ENCODE data around the gene GDPD3.
A peak's percentile ranks its signal among the peaks of the same experiment; 100 is the strongest.

The GDPD3 gene

GRCh38 chr16:30084816-30085159, 28.5 kb downstream of the GDPD3 start:
- Mint-ChIP-seq H3K36me3 (peaks cover 15% of the 10 kb centered on the region), H3K27ac (no peak overlapping the region), H3K27me3 (no peaks in the 10 kb centered on the region), H3K9me3 (no peaks in the 10 kb centered on the region), H3K4me3 (no peak overlapping the region), H3K4me1 (peaks cover 12% of the 10 kb centered on the region)
- ATAC-seq (ENCODE audit: low read depth) (no peak), DNase-seq (ENCODE audit: low spot score in 2 of 2) (no peak)

DNA sequence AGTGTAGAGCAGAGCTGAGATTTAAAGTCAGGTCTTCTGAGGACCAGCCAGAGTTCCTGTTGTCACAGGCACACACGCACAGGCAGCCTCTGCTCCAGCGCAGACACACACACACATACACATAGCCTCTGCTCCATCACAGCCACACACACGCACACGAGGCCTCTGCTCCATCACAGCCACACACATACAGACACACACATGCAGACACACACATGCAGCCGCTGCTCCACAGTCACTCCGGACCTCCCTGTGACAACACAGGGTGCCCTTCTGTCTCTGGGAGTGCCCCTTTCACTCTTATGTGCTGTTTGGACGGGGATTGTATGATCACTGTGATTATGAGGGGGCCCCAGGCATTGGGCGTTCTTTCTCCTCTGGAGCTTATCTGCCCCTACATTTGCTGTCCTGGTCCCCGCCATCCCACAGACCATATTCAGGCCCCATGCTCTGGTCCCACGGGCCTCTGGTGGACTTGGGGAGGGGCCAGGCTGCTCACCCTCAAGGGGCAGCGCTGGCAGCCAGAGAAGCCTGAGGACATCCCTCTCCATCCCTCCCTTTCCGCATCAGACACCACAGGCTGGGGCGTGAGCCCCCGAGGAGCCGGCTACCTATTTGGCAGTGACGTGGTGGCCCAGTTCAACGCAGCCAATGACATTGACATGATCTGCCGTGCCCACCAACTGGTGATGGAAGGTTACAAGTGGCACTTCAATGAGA, 29.1 kb downstream of the GDPD3 start:
- Mint-ChIP-seq H3K36me3 (peaks cover 19% of the 10 kb centered on the region), H3K4me1 (peaks cover 12% of the 10 kb centered on the region), H3K27me3 (no peaks in the 10 kb centered on the region), H3K27ac (no peak overlapping the region), H3K4me3 (no peak overlapping the region), H3K9me3 (no peaks in the 10 kb centered on the region)
- DNase-seq (ENCODE audit: low spot score in 2 of 2) (no peak), ATAC-seq (ENCODE audit: low read depth) (no peak)

- peaks cover 12% of the 10 kb centered on the region for H3K4me1 Mint-ChIP-seq
- no peak overlapping the region for H3K4me3 Mint-ChIP-seq
- no peak for DNase-seq (ENCODE audit: low spot score in 2 of 2)
- peaks cover 19% of the 10 kb centered on the region for H3K36me3 Mint-ChIP-seq
- no peaks in the 10 kb centered on the region for H3K9me3 Mint-ChIP-seq
- H3K27me3 Mint-ChIP-seq = no peaks in the 10 kb centered on the region
- no peak overlapping the region for H3K27ac Mint-ChIP-seq
- ATAC-seq (ENCODE audit: low read depth) = no peak
These were observed 29.9 kb downstream of the GDPD3 start for GRCh38 chr16:30083216-30084055.

DNA sequence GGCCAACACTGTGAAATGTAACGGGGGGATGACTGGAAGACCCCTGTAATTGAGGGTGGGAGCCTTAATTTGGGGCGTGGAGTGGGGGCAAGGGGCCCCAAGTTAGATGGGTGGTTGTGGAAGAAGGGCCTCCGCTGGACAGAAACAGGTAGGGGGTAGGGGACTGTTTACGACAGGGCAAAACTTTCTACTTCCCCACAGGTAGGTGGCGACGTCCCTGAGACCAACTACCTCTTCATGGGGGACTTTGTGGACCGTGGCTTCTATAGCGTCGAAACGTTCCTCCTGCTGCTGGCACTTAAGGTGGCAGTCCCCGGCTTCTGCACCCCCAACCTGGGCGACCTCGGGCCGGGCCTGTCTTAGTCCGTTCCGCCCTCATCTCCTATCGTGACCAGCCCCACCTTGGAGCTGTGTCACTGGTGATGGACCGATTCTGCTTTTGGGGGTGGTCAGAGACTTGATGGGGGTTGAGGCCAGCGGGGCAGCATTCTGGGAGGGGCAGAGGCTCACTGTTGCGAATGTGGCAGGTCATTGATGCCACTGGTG, 30.7 kb downstream of the GDPD3 start:
- Mint-ChIP-seq H3K4me1 (peaks cover 17% of the 10 kb centered on the region), H3K27me3 (no peaks in the 10 kb centered on the region), H3K9me3 (no peaks in the 10 kb centered on the region), H3K27ac (no peak overlapping the region), H3K36me3 (peaks cover 19% of the 10 kb centered on the region), H3K4me3 (no peak overlapping the region)
- ATAC-seq (ENCODE audit: low read depth) = no peak
- no peak for DNase-seq (ENCODE audit: low spot score in 2 of 2)

DNA sequence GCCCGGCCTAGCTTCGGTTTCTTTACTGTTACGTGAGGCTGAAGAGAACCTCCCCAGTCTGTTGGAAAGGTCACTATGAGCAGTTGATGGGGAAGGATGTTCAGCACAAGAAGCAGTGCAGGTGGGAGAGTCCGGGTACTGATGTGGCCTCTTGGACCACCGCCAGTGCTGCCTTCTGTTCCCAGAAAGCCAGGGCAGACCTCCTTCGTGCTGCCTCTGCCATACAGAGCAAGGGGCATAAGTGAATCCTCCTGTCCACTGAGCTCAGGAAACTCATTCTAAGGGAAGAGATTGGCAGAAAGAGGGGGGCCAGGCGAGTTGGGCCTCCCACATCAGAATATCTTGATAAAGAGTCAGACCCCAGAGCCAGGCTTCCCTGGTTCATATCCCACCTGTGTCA, 33.9 kb downstream of the GDPD3 start:
- H3K27ac Mint-ChIP-seq = no peak overlapping the region

GRCh38 chr16:30078744-30079143, 34.6 kb downstream of the GDPD3 start:
- Mint-ChIP-seq H3K27ac (no peak overlapping the region), H3K4me3 (no peak overlapping the region), H3K4me1 (peaks cover 22% of the 10 kb centered on the region), H3K27me3 (no peaks in the 10 kb centered on the region), H3K9me3 (no peaks in the 10 kb centered on the region), H3K36me3 (peaks cover 25% of the 10 kb centered on the region)
- ATAC-seq (ENCODE audit: low read depth) (no peak), DNase-seq (ENCODE audit: low spot score in 2 of 2) (no peak)

More for the DNA sequence above, 33.9 kb downstream of the GDPD3 start:
- Mint-ChIP-seq H3K4me3 (no peak overlapping the region), H3K4me1 (peaks cover 22% of the 10 kb centered on the region), H3K27me3 (no peaks in the 10 kb centered on the region), H3K36me3 (peaks cover 25% of the 10 kb centered on the region), H3K9me3 (no peaks in the 10 kb centered on the region)
- DNase-seq (ENCODE audit: low spot score in 2 of 2) (no peak), ATAC-seq (ENCODE audit: low read depth) (no peak)

- Mint-ChIP-seq H3K9me3 (no peaks in the 10 kb centered on the region), H3K27ac (peak overlapping the region; percentile 97), H3K4me3 (peak overlapping the region; percentile 22), H3K4me1 (peaks cover 22% of the 10 kb centered on the region), H3K27me3 (no peaks in the 10 kb centered on the region), H3K36me3 (peaks cover 21% of the 10 kb centered on the region)
- ATAC-seq (ENCODE audit: low read depth) (no peak), DNase-seq (ENCODE audit: low spot score in 2 of 2) (no peak)
These were observed 35.7 kb downstream of the GDPD3 start for GRCh38 chr16:30077656-30078055.

GRCh38 chr16:30076276-30076791, 37.0 kb downstream of the GDPD3 start:
- Mint-ChIP-seq H3K4me1 (peaks cover 22% of the 10 kb centered on the region), H3K27ac (peak overlapping the region; percentile 97), H3K9me3 (no peaks in the 10 kb centered on the region), H3K36me3 (peaks cover 15% of the 10 kb centered on the region), H3K27me3 (no peaks in the 10 kb centered on the region), H3K4me3 (peak overlapping the region; percentile 94)
- peak; percentile 48 for ATAC-seq (ENCODE audit: low read depth)
- DNase-seq (ENCODE audit: low spot score in 2 of 2) = no peak

DNA sequence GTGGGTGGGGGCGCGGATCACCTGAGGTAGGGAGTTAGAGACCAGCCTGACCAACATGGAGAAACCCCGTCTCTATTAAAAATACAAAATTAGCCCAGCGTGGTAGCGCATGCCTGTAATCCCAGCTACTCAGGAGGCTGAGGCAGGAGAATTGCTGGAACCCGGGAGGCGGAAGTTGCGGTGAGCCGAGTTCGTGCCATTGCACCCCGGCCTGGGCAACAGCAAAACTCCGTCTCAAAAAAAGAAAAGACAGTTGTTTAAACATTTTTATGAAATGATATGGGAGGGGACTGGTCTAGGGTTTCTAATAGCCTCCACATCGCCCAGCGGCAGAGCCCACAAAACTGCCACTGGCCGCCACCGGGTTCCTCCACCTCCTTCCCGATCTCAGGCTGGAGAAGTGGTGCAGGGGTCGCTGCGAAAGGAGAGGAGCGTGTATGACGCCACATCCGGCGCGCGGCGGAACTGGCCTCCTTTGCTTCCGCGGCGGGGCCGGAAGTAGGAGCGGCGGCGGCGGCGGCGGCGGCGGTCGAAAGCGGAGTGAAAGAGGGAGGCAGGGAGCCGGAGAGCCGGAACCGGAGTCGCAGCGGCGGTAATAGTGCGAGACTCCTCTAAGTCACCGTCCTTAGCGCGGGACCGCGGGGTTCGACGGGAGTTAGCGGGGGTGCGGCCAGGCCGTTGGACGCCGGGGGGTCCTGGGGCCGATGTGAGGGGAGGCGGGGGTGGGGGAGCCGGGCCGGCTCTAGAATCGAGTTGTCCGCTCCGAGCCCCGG, 37.6 kb downstream of the GDPD3 start, which contains the start of gene PPP4C:
TSS of gene PPP4C (plus strand) at position 492 of the 773 bp plus-strand sequence. CDS start 384 bp downstream, outside the sequence.
- H3K36me3 Mint-ChIP-seq = peaks cover 13% of the 10 kb centered on the region
- peaks cover 22% of the 10 kb centered on the region for H3K4me1 Mint-ChIP-seq
- ATAC-seq (ENCODE audit: low read depth) (peak; percentile 94), DNase-seq (ENCODE audit: low spot score in 2 of 2) (peak; percentile 79 to 86)
- H3K9me3 Mint-ChIP-seq = no peaks in the 10 kb centered on the region
- H3K27me3 Mint-ChIP-seq = no peaks in the 10 kb centered on the region
- H3K27ac Mint-ChIP-seq = peak within 1 kb of the TSS; percentile 97
- H3K4me3 Mint-ChIP-seq = peak within 1 kb of the TSS; percentile 94

DNA sequence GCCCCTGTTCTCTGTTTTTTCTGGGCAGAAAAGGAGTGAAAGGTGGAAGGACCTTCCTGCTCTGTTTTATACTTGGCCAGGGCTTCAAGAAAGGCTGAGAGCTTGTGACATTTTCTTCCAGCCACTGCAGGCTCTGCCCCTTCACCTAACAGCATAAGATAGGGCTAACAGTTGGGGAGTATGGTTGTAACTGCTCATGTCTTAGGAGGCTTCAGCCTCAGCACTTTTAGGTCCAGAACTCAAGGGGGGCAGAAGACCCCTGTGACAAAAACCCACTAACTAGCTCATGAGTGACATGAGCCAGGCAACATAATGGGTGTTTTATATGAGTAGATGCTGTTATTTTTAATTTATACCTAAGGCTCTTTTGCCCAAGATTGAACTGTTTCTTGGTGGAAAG, 42.8 kb downstream of the GDPD3 start:
- DNase-seq (ENCODE audit: low spot score in 2 of 2) (no peak), ATAC-seq (ENCODE audit: low read depth) (no peak)
- Mint-ChIP-seq H3K27ac (no peak overlapping the region), H3K9me3 (no peaks in the 10 kb centered on the region), H3K36me3 (peaks cover 21% of the 10 kb centered on the region), H3K4me3 (no peak overlapping the region), H3K27me3 (no peaks in the 10 kb centered on the region), H3K4me1 (peaks cover 22% of the 10 kb centered on the region)

GRCh38 chr16:30069611-30070462, 43.5 kb downstream of the GDPD3 start:
- H3K4me3 Mint-ChIP-seq = no peak overlapping the region
- ATAC-seq (ENCODE audit: low read depth) = no peak
- H3K36me3 Mint-ChIP-seq = peaks cover 21% of the 10 kb centered on the region

DNA sequence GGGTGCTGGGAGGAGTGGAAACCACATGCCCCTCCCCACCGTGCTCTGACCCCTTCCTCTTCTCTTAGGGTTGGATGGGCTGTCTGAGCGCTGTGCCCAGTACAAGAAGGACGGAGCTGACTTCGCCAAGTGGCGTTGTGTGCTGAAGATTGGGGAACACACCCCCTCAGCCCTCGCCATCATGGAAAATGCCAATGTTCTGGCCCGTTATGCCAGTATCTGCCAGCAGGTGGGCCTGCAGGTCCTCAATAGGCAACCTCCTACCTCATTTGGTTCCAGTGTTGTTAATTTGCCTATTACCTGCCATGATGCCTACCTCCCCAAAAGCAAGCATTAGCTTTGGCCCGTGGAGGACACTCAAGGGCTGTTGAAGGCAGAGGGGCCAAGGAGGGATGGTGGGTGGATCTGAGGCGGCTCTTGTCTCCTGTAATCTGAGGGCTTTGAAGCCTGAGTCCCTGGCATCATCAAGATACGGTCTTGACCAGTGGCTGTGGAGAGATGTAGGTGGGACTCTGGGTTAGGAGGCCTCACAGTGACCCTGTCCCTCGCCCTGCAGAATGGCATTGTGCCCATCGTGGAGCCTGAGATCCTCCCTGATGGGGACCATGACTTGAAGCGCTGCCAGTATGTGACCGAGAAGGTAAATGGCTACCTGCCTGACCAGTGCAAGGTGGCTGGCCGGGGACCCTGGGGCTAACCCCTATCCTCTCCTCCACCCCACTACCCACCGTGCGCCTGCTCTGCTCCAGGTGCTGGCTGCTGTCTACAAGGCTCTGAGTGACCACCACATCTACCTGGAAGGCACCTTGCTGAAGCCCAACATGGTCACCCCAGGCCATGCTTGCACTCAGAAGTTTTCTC, 44.4 kb downstream of the GDPD3 start:
- DNase-seq (ENCODE audit: low spot score in 2 of 2) (peak; percentile 39 to 58), ATAC-seq (ENCODE audit: low read depth) (no peak)
- Mint-ChIP-seq H3K27ac (no peak overlapping the region), H3K9me3 (no peaks in the 10 kb centered on the region), H3K4me1 (peaks cover 22% of the 10 kb centered on the region), H3K36me3 (peaks cover 21% of the 10 kb centered on the region), H3K27me3 (no peaks in the 10 kb centered on the region), H3K4me3 (no peak overlapping the region)

More at GRCh38 chr16:30069611-30070462, 43.5 kb downstream of the GDPD3 start:
- no peaks in the 10 kb centered on the region for H3K27me3 Mint-ChIP-seq
- H3K4me1 Mint-ChIP-seq = peaks cover 22% of the 10 kb centered on the region
- H3K9me3 Mint-ChIP-seq = no peaks in the 10 kb centered on the region
- H3K27ac Mint-ChIP-seq = no peak overlapping the region
- no peak for DNase-seq (ENCODE audit: low spot score in 2 of 2)
